ENCODE measurements around the gene LRRC72.
"Not testable (repeated sequence)": the region's sequence is repeated elsewhere in the genome, so short reads cannot be mapped to it uniquely, and the experiment has no call there.

Gene LRRC72

DNA sequence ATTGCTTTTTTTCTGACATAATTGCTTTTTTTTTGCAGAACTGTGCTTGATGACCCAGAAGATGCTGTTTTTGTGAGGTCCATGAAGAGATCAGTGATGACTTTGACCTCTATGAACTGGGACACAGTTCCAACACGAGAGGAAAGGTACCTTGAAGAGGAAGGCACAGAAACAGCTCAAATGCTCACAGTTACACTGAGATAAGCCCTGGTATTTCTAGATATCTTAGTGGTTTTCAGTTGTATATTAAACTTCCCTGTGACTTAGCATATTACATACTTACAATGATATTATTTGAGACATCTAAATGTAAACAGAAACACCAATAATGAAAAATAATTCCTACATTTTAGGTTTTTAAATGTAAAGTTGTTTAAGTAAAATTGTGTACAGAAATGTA lies 54.7 kb downstream of the LRRC72 start:
- DNase-seq (ENCODE audit: low spot score), result no peak

GRCh38 chr7:16583834-16584233 lies 57.2 kb downstream of the LRRC72 start:
- no peak for DNase-seq (ENCODE audit: low spot score)

GRCh38 chr7:16585540-16585939 lies 58.9 kb downstream of the LRRC72 start:
- DNase-seq (ENCODE audit: low spot score), result no peak

GRCh38 chr7:16586081-16586874 lies 59.7 kb downstream of the LRRC72 start:
- no peak for DNase-seq (ENCODE audit: low spot score)

GRCh38 chr7:16587129-16587528 lies 60.5 kb downstream of the LRRC72 start:
- no peak for DNase-seq (ENCODE audit: low spot score)

GRCh38 chr7:16587790-16588189 lies 61.2 kb downstream of the LRRC72 start:
- DNase-seq (ENCODE audit: low spot score), result no peak

- DNase-seq (ENCODE audit: low spot score), result no peak
These were observed 63.3 kb downstream of the LRRC72 start for GRCh38 chr7:16589881-16590280.

GRCh38 chr7:16590424-16590823 lies 63.8 kb downstream of the LRRC72 start:
- DNase-seq (ENCODE audit: low spot score), result no peak

- no peak for DNase-seq (ENCODE audit: low spot score)
These were observed 65.8 kb downstream of the LRRC72 start for GRCh38 chr7:16592395-16592794.

- peak; percentile 22 for DNase-seq (ENCODE audit: low spot score)
These were observed 67.4 kb downstream of the LRRC72 start for GRCh38 chr7:16594061-16594460.

DNA sequence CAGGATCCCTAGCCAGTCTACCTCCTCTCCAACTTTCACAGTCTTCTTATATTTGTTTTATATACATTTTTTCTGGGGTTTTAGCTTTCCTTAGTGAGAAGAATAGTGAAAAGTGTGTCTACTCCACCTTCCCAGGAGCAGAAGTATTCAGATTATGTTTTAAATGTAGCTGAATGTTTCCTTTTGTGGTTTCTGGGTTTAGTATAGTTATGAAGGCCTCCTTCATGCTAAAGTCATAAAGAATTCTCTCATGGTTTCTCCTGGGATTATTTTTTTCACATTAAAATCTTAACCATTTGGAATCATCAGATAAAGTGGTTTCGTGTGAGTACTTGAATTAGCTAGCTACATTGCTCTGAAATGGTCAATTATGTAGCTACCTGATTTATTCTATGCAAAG lies 68.1 kb downstream of the LRRC72 start:
- no peak for DNase-seq (ENCODE audit: low spot score)

DNA sequence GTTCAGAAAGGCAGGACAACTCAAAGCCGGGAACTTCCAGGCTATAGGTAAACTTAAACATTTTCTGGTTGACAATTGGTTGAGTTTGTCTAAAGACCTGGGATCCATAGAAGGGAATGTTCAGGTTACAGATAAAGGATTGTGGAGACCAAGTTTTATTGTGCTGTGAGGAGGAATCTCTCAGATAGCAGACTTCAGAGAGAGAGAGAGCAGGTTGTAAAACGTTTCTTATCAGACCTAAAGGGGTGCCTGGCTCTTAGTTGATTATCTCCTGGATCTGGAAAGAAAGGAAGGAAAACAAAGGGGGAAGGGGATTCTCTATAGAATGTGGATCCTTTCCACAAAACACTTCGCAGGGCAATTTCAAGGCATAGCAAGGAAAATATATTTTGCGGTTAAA lies 69.0 kb downstream of the LRRC72 start:
- DNase-seq (ENCODE audit: low spot score), result not testable (repeated sequence)

DNA sequence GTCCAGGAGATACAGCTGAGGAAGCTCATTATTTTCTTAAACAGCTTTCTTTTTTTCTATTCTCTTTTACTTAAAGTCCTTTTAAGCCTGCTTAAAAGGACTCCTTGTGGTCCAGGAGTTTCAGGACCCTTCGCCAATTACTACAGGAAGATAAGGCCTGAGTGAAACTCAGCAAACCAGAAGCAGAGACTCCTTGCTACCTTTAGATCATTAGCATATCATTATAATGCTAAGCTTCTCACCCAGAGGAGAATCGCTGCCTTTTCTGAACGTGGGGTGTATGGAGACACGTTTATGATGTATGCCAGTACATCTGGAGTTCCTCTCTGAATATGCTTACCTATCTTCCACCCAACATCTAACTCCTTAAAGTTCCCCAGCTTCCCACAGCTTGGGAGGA lies 71.4 kb downstream of the LRRC72 start:
- DNase-seq (ENCODE audit: low spot score), result no peak

GRCh38 chr7:16599860-16600259 lies 73.2 kb downstream of the LRRC72 start:
- DNase-seq (ENCODE audit: low spot score), result no peak

GRCh38 chr7:16603633-16604032 lies 77.0 kb downstream of the LRRC72 start:
- DNase-seq (ENCODE audit: low spot score), result no peak

GRCh38 chr7:16604054-16604453 lies 77.4 kb downstream of the LRRC72 start:
- no peak for DNase-seq (ENCODE audit: low spot score)

- DNase-seq (ENCODE audit: low spot score), result no peak
These were observed 80.1 kb downstream of the LRRC72 start for GRCh38 chr7:16606704-16607103.

- DNase-seq (ENCODE audit: low spot score), result no peak
These were observed 83.3 kb downstream of the LRRC72 start for GRCh38 chr7:16609842-16610450.

- no peak for DNase-seq (ENCODE audit: low spot score)
These were observed 85.1 kb downstream of the LRRC72 start for GRCh38 chr7:16611711-16612110.

GRCh38 chr7:16615228-16615627 lies 88.6 kb downstream of the LRRC72 start:
- DNase-seq (ENCODE audit: low spot score), result no peak

- no peak for DNase-seq (ENCODE audit: low spot score)
These were observed 89.5 kb downstream of the LRRC72 start for GRCh38 chr7:16616122-16616521.

DNA sequence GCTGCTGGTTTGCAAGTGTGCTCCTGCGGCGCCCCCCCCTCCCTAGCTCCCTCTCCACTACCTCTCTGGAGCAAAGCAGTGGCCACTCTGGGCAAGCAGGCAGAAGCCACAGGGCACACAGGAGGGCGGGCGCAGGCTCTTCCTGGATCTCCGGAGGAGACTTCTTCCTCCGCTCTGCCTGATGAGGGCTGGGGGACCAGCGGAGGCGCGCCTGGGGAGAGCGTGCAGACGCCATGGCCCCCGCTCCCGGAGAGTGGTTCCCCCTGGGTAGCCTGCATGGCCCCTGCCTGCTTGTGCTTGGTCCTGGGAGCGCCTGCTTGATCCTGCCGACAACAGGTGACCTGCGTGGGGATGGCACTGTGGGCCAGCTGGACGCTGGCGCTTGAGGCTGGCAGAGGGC lies 89.9 kb downstream of the LRRC72 start:
- DNase-seq (ENCODE audit: low spot score), result no peak

GRCh38 chr7:16619979-16620408 lies 93.4 kb downstream of the LRRC72 start:
- no peak for DNase-seq (ENCODE audit: low spot score)

DNA sequence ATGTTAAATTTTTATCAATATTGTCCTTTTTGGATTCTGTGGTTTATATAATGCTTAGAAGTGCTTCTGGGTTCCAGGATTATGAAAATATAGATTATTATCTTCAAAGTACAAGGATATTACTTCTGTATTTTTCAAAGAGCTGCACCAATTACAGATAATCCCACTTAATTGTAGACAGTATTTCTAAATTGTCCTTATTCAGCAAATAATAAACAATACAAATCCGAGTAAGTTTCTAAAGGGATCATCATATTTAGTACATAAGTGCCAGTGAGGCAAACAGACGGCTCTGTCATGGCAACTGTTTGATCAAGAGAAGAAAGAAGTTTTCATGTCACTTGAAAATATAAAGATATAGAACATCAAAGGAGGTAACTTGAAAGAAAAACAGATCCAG lies 99.8 kb downstream of the LRRC72 start:
- no peak for DNase-seq (ENCODE audit: low spot score)

All from AG08396 (cell line).